ENCODE measurements around the gene PSME1. TPM values are rescaled to one million over a fixed set of nuclear protein-coding genes. Genes with fewer than 3 reads are reported as not detected.

PSME1 gene
- total and polyA plus RNA-seq, 2 of the 13 experiments (the other 11 are each of a cell fraction or from before 2014, with no cell fraction given), result 159 to 608 TPM

DNA sequence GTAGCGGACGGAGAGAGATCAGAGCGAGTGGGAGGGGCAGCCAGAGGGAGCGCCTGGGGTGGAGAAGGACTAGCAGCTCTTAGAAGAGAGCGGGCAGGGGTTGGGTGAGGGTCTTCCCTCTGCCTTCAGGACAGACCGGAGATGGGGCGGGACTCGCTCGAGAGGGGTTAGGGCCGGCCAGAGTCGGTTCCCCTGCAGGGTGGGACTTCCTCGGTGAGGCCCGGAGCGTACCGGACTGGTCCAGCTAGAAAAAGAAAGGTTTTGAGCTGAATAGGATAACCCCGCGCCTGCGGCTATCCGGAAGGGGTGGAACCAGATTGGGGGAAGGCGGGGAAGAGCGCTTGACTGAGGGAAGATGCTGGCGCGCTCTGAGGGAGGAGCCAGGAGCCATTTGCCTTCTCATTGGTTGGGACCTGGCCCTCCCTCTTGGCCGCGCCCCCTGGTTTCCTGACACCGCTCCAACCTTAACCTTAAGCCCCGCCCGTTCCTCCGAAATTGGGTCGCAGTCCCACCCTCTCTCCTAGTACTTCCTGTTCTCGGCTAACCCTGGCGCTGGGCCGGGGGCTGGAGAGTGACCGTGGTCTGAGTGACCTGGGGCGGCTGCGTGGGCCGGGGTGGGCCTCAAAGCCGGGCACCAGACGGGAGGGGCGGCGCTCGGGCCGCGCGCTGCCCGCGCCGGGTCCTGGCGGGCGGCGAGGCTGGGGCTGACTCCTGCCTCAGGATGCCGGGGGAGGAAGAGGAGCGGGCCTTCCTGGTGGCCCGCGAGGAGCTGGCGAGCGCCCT is 11.2 kb downstream of the PSME1 start, which contains the start of gene RNF31 (continued):
- TF ChIP-seq, protein P1, sequence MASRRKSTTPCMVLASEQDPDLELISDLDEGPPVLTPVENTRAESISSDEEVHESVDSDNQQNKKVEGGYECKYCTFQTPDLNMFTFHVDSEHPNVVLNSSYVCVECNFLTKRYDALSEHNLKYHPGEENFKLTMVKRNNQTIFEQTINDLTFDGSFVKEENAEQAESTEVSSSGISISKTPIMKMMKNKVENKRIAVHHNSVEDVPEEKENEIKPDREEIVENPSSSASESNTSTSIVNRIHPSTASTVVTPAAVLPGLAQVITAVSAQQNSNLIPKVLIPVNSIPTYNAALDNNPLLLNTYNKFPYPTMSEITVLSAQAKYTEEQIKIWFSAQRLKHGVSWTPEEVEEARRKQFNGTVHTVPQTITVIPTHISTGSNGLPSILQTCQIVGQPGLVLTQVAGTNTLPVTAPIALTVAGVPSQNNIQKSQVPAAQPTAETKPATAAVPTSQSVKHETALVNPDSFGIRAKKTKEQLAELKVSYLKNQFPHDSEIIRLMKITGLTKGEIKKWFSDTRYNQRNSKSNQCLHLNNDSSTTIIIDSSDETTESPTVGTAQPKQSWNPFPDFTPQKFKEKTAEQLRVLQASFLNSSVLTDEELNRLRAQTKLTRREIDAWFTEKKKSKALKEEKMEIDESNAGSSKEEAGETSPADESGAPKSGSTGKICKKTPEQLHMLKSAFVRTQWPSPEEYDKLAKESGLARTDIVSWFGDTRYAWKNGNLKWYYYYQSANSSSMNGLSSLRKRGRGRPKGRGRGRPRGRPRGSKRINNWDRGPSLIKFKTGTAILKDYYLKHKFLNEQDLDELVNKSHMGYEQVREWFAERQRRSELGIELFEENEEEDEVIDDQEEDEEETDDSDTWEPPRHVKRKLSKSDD (CRISPR knock-in tag; IDR thresholded peaks at IDR 0.05; ENCODE audit: low read depth), result peak; percentile 67; the same call in 1 of the 2 replicates
- TF ChIP-seq MIER3 (CRISPR knock-in tag; IDR thresholded peaks at IDR 0.05; ENCODE audit: borderline replicate concordance) (no peak; the same call in none of the 2 replicates), ZNF850 (CRISPR knock-in tag; conservative IDR thresholded peaks at IDR 0.05) (no peak), XBP1 (CRISPR knock-in tag; IDR thresholded peaks at IDR 0.05) (no peak), ZNF616 (CRISPR knock-in tag; IDR thresholded peaks at IDR 0.05; ENCODE audit: low read depth) (peak; percentile 54), POLR2AphosphoS5 (IDR thresholded peaks at IDR 0.05; ENCODE audit: low read depth, low read length) (peak; percentile 78), NCOA5 (CRISPR knock-in tag; IDR thresholded peaks at IDR 0.05) (peak; percentile 25; the same call in 1 of the 2 replicates), ZSCAN21 (CRISPR knock-in tag; IDR thresholded peaks at IDR 0.05; ENCODE audit: borderline replicate concordance) (peak; percentile 90), ZNF790 (CRISPR knock-in tag; IDR thresholded peaks at IDR 0.05; ENCODE audit: borderline replicate concordance) (no peak), AKAP8 (CRISPR knock-in tag; IDR thresholded peaks at IDR 0.05) (no peak; the same call in 1 of the 2 replicates), PTBP1 (IDR thresholded peaks at IDR 0.05; ENCODE audit: low read depth, low read length, poor library complexity, severe bottlenecking) (no peak), TCF7 (IDR thresholded peaks at IDR 0.05; ENCODE audit: low read depth) (no peak), ZNF788 (CRISPR knock-in tag; IDR thresholded peaks at IDR 0.05; ENCODE audit: borderline replicate concordance) (peak; percentile 74; the same call in 1 of the 2 replicates), FOSL2 (CRISPR knock-in tag; IDR thresholded peaks at IDR 0.05) (peak; percentile 8; the same call in 1 of the 2 replicates), SMARCC2 (IDR thresholded peaks at IDR 0.05) (no peak), GATAD1 (CRISPR knock-in tag; IDR thresholded peaks at IDR 0.05) (peak; percentile 88), GABPA (IDR thresholded peaks at IDR 0.05; ENCODE audit: low read depth, low read length) (no peak), GABPA (CRISPR knock-in tag; IDR thresholded peaks at IDR 0.05; ENCODE audit: low read depth) (no peak), MAFF (IDR thresholded peaks at IDR 0.05; ENCODE audit: low read depth, low read length) (no peak), RBAK (CRISPR knock-in tag; IDR thresholded peaks at IDR 0.05) (no peak)
- TF ChIP-seq, protein P2, sequence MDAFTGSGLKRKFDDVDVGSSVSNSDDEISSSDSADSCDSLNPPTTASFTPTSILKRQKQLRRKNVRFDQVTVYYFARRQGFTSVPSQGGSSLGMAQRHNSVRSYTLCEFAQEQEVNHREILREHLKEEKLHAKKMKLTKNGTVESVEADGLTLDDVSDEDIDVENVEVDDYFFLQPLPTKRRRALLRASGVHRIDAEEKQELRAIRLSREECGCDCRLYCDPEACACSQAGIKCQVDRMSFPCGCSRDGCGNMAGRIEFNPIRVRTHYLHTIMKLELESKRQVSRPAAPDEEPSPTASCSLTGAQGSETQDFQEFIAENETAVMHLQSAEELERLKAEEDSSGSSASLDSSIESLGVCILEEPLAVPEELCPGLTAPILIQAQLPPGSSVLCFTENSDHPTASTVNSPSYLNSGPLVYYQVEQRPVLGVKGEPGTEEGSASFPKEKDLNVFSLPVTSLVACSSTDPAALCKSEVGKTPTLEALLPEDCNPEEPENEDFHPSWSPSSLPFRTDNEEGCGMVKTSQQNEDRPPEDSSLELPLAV (CRISPR knock-in tag; conservative IDR thresholded peaks at IDR 0.05; ENCODE audit: low read depth), result no peak
- TF ChIP-seq, protein P3, sequence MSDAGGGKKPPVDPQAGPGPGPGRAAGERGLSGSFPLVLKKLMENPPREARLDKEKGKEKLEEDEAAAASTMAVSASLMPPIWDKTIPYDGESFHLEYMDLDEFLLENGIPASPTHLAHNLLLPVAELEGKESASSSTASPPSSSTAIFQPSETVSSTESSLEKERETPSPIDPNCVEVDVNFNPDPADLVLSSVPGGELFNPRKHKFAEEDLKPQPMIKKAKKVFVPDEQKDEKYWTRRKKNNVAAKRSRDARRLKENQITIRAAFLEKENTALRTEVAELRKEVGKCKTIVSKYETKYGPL (CRISPR knock-in tag; IDR thresholded peaks at IDR 0.05), result peak; percentile 45; the same call in 1 of the 2 replicates
- TF ChIP-seq, protein P4, sequence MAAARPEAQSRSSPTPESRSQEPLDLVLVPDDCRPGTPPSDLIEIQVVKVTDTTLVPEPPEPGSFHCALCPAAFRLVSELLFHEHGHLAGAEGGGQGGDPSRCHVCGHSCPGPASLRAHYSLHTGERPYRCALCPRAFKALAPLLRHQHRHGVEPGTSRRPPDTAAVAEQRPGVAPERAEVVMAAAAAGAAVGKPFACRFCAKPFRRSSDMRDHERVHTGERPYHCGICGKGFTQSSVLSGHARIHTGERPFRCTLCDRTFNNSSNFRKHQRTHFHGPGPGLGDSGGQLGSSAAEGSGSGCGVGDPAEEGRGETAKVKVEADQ (CRISPR knock-in tag; IDR thresholded peaks at IDR 0.05; ENCODE audit: borderline replicate concordance), result 0 out of 2 replicates have a peak, but pooled peaks have one; percentile 29
- TF ChIP-seq, protein P5, sequence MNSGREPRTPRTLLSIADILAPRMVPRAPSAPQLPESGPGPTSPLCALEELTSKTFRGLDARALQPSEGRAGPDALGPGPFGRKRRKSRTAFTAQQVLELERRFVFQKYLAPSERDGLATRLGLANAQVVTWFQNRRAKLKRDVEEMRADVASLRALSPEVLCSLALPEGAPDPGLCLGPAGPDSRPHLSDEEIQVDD (CRISPR knock-in tag; IDR thresholded peaks at IDR 0.05; ENCODE audit: borderline replicate concordance), result peak; percentile 86; the same call in 1 of the 2 replicates

Measured in HepG2 (cell line).